ENCODE measurements around the gene SPNS2.

SPNS2 gene

GRCh38 chr17:4579678-4580077 lies 81.0 kb downstream of the SPNS2 start:
- Mint-ChIP-seq H3K36me3 (ENCODE audit: low read depth) (no peaks in the 10 kb centered on the region), H3K27me3 (ENCODE audit: low read depth) (peaks cover 29% of the 10 kb centered on the region), H3K4me1 (ENCODE audit: low read depth) (peaks cover 2% of the 10 kb centered on the region), H3K27ac (no peak overlapping the region), H3K4me3 (no peak overlapping the region), H3K9me3 (no peaks in the 10 kb centered on the region)

DNA sequence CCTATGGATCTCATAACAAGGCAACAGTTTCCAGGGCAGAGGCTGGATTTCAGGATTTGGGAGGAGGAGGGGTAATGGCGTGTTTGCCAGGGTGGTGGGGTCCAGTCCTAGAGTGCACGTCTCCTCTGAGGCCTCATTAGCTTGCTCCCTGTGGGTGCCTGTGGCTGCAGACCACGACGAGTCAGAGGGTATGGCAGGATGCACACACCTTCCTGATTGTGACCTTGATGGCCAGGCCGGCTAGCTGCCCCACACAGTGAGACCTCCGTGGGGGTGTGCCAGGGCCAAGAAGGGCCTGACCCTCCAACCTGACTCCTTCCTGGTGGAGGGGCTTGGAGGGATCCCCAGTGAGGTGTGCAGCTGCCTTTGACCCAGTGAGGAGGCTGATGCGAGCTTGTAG lies 81.6 kb downstream of the SPNS2 start:
- H3K4me3 Mint-ChIP-seq: no peak overlapping the region
- no peaks in the 10 kb centered on the region for H3K36me3 Mint-ChIP-seq (ENCODE audit: low read depth)
- no peak overlapping the region for H3K27ac Mint-ChIP-seq
- no peaks in the 10 kb centered on the region for H3K9me3 Mint-ChIP-seq
- peaks cover 31% of the 10 kb centered on the region for H3K27me3 Mint-ChIP-seq (ENCODE audit: low read depth)
- H3K4me1 Mint-ChIP-seq (ENCODE audit: low read depth): peaks cover 2% of the 10 kb centered on the region

- Mint-ChIP-seq H3K4me3 (no peak overlapping the region), H3K9me3 (no peaks in the 10 kb centered on the region), H3K36me3 (ENCODE audit: low read depth) (no peaks in the 10 kb centered on the region), H3K4me1 (ENCODE audit: low read depth) (peaks cover 2% of the 10 kb centered on the region), H3K27me3 (ENCODE audit: low read depth) (peaks cover 47% of the 10 kb centered on the region), H3K27ac (no peak overlapping the region)
These were observed 83.4 kb downstream of the SPNS2 start for GRCh38 chr17:4582101-4582501.

GRCh38 chr17:4582691-4583090 lies 84.0 kb downstream of the SPNS2 start:
- Mint-ChIP-seq H3K4me3 (no peak overlapping the region), H3K27me3 (ENCODE audit: low read depth) (peaks cover 49% of the 10 kb centered on the region), H3K36me3 (ENCODE audit: low read depth) (no peaks in the 10 kb centered on the region), H3K9me3 (no peaks in the 10 kb centered on the region), H3K27ac (no peak overlapping the region), H3K4me1 (ENCODE audit: low read depth) (peaks cover 2% of the 10 kb centered on the region)

- no peak overlapping the region for H3K27ac Mint-ChIP-seq
- H3K36me3 Mint-ChIP-seq (ENCODE audit: low read depth): no peaks in the 10 kb centered on the region
- H3K27me3 Mint-ChIP-seq (ENCODE audit: low read depth): peaks cover 49% of the 10 kb centered on the region
- H3K4me3 Mint-ChIP-seq: no peak overlapping the region
- peaks cover 2% of the 10 kb centered on the region for H3K4me1 Mint-ChIP-seq (ENCODE audit: low read depth)
- no peaks in the 10 kb centered on the region for H3K9me3 Mint-ChIP-seq
These were observed 84.5 kb downstream of the SPNS2 start for GRCh38 chr17:4583206-4583605.

DNA sequence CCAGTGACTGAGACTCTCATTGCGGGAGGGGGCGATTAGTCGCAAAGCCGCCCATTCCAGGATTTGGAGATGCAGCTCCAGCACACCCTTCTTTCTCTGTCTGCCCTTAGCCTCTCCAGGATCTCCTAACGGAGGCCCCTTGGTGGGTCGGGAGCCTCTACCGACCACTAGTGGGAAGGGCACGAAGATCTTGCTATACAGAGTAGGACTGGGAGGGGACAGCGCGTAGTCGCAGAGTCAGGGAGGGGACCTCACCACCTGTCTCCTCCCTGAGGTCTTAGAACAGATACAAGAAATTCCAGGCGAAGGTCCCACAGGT lies 85.1 kb downstream of the SPNS2 start:
- Mint-ChIP-seq H3K4me3 (peak overlapping the region; percentile 36), H3K27ac (no peak overlapping the region), H3K4me1 (ENCODE audit: low read depth) (peaks cover 2% of the 10 kb centered on the region), H3K9me3 (no peaks in the 10 kb centered on the region), H3K27me3 (ENCODE audit: low read depth) (peaks cover 54% of the 10 kb centered on the region), H3K36me3 (ENCODE audit: low read depth) (no peaks in the 10 kb centered on the region)

- no peaks in the 10 kb centered on the region for H3K9me3 Mint-ChIP-seq
- H3K36me3 Mint-ChIP-seq (ENCODE audit: low read depth): no peaks in the 10 kb centered on the region
These were observed 85.6 kb downstream of the SPNS2 start, which contains the start of gene SMTNL2 for GRCh38 chr17:4584101-4584916. SMTNL2 (plus strand) TSS chr17:4584529; CDS start chr17:4584606, 77 bp downstream.

GRCh38 chr17:4584917-4585637 lies 86.4 kb downstream of the SPNS2 start:
- H3K4me1 Mint-ChIP-seq (ENCODE audit: low read depth): peaks cover 2% of the 10 kb centered on the region
- H3K36me3 Mint-ChIP-seq (ENCODE audit: low read depth): no peaks in the 10 kb centered on the region
- peaks cover 54% of the 10 kb centered on the region for H3K27me3 Mint-ChIP-seq (ENCODE audit: low read depth)
- H3K9me3 Mint-ChIP-seq: no peaks in the 10 kb centered on the region
- no peak overlapping the region for H3K27ac Mint-ChIP-seq
- no peak overlapping the region for H3K4me3 Mint-ChIP-seq

More at GRCh38 chr17:4584101-4584916, 85.6 kb downstream of the SPNS2 start, which contains the start of gene SMTNL2:
- peaks cover 54% of the 10 kb centered on the region for H3K27me3 Mint-ChIP-seq (ENCODE audit: low read depth)
- peaks cover 2% of the 10 kb centered on the region for H3K4me1 Mint-ChIP-seq (ENCODE audit: low read depth)
- H3K27ac Mint-ChIP-seq: no peak within 1 kb of the TSS
- peak within 1 kb of the TSS; percentile 36 for H3K4me3 Mint-ChIP-seq

- Mint-ChIP-seq H3K27ac (no peak overlapping the region), H3K36me3 (ENCODE audit: low read depth) (no peaks in the 10 kb centered on the region), H3K9me3 (no peaks in the 10 kb centered on the region), H3K27me3 (ENCODE audit: low read depth) (peaks cover 59% of the 10 kb centered on the region), H3K4me3 (no peak overlapping the region), H3K4me1 (ENCODE audit: low read depth) (peaks cover 2% of the 10 kb centered on the region)
These were observed 86.9 kb downstream of the SPNS2 start for GRCh38 chr17:4585638-4585994.

- H3K27ac Mint-ChIP-seq: no peak overlapping the region
- H3K27me3 Mint-ChIP-seq (ENCODE audit: low read depth): peaks cover 57% of the 10 kb centered on the region
- H3K4me3 Mint-ChIP-seq: no peak overlapping the region
- no peaks in the 10 kb centered on the region for H3K9me3 Mint-ChIP-seq
- H3K36me3 Mint-ChIP-seq (ENCODE audit: low read depth): no peaks in the 10 kb centered on the region
- peaks cover 2% of the 10 kb centered on the region for H3K4me1 Mint-ChIP-seq (ENCODE audit: low read depth)
These were observed 87.4 kb downstream of the SPNS2 start for GRCh38 chr17:4586043-4586442.

GRCh38 chr17:4587195-4587594 lies 88.5 kb downstream of the SPNS2 start:
- Mint-ChIP-seq H3K27me3 (ENCODE audit: low read depth) (peaks cover 52% of the 10 kb centered on the region), H3K9me3 (no peaks in the 10 kb centered on the region), H3K27ac (no peak overlapping the region), H3K4me1 (ENCODE audit: low read depth) (peaks cover 2% of the 10 kb centered on the region), H3K4me3 (no peak overlapping the region), H3K36me3 (ENCODE audit: low read depth) (no peaks in the 10 kb centered on the region)

DNA sequence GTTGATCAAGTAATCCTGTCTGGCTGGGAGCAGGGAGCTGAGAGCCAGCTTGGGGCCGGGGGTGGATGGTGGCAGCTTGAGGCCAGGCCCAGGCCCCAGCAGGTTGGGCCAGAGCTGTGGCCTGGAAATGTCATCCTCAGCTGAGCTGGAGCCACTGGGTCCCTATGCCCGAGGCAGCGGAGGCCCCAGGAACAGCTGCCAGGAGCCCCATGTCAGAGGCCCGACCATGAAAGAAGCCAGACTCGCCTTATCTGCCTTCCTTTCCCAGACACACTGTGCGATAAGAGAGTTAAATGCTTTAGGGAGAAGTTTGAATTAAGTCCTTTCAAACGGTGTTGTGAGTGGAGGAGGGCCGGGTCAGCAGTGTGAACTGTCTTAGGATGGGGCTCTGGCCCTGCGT lies 89.1 kb downstream of the SPNS2 start:
- peaks cover 2% of the 10 kb centered on the region for H3K4me1 Mint-ChIP-seq (ENCODE audit: low read depth)
- H3K36me3 Mint-ChIP-seq (ENCODE audit: low read depth): no peaks in the 10 kb centered on the region
- H3K27ac Mint-ChIP-seq: no peak overlapping the region
- H3K9me3 Mint-ChIP-seq: no peaks in the 10 kb centered on the region
- no peak overlapping the region for H3K4me3 Mint-ChIP-seq
- peaks cover 47% of the 10 kb centered on the region for H3K27me3 Mint-ChIP-seq (ENCODE audit: low read depth)

DNA sequence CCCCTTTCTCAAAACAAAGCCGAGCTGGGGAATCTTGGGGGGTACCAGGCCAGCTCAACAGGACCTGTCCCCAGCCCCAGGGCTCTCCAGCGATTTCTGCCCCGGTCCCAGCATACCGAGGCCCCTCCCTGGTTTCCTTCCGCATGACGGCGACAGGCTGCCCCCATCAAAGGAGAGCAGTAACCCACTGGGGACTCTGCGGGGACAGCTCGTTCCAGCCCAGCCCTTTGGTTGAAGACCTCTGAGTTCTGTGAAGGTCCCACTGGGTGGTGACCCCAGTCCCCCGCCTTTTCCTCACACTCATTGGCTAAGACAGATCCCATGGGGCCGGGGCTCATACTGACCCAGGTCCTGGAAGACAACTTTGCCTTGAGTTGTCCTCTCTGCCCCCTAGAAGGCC lies 89.7 kb downstream of the SPNS2 start:
- Mint-ChIP-seq H3K4me3 (no peak overlapping the region), H3K27ac (no peak overlapping the region), H3K4me1 (ENCODE audit: low read depth) (peaks cover 2% of the 10 kb centered on the region), H3K36me3 (ENCODE audit: low read depth) (no peaks in the 10 kb centered on the region), H3K27me3 (ENCODE audit: low read depth) (peaks cover 41% of the 10 kb centered on the region), H3K9me3 (no peaks in the 10 kb centered on the region)
